Esophagus muscularis mucosa (tissue), 4 donors: ENCODE data around the gene ANTXRL. TPM values are rescaled to one million over a fixed set of nuclear protein-coding genes. Genes with fewer than 3 reads are reported as not detected.
"Not testable (repeated sequence)": the region's sequence is repeated elsewhere in the genome, so short reads cannot be mapped to it uniquely, and the experiment has no call there.

Experiments used
- DNase-seq: peaks from one replicate; pipeline ENCODE4 v3.0.0-alpha.2; 2017; ENCODE audit errors: extremely low spot score
- H3K27ac ChIP-seq, 4 donors: fragments of 200-600 bp; sonication (generic); replicated peaks in 1 of 4; 1 replicate in 3 of 4; 2 replicates in 1 of 4; pipeline ENCODE4 v1.5.1; 2016 to 2019; ENCODE audit warnings: mild to moderate bottlenecking in 1 of 4
- H3K27me3 ChIP-seq, 4 donors: fragments of 200-600 bp; sonication (generic); one replicate each; pipeline versions ENCODE4 v1.5.1 to v1.6.0; 2016 to 2019
- H3K36me3 ChIP-seq, 4 donors: fragments of 200-600 bp; sonication (generic); one replicate each; pipeline ENCODE4 v1.5.1; 2016 to 2019
- H3K4me1 ChIP-seq, 4 donors: fragments of 200-600 bp; sonication (generic); one replicate each; pipeline ENCODE4 v1.5.1; 2016 to 2019
- H3K4me3 ChIP-seq, 4 donors: fragments of 200-600 bp; sonication (generic); 1 replicate in 2 of 4; 2 replicates in 2 of 4; pipeline ENCODE4 v1.5.1; 2016 to 2019; ENCODE audit warnings: mild to moderate bottlenecking in 4 of 4, moderate library complexity in 1 of 4
- H3K9me3 ChIP-seq, 4 donors: fragments of 200-600 bp; sonication (generic); 1 replicate in 3 of 4; 2 replicates in 1 of 4; pipeline ENCODE4 v1.5.1; 2016 to 2019
- EP300 ChIP-seq: sonication (generic); formaldehyde crosslinking; IDR thresholded peaks from one replicate; pipeline ENCODE4 v1.6.1; 2017; ENCODE audit warnings: antibody characterized with exemption
- POLR2A ChIP-seq: fragments of 450-650 bp; IDR thresholded peaks from one replicate; pipeline ENCODE4 v1.6.1; 2017; ENCODE audit warnings: antibody characterized with exemption, moderate library complexity, mild to moderate bottlenecking, low read depth
- POLR2AphosphoS5 ChIP-seq, 2 donors: sonication (generic); formaldehyde crosslinking; IDR thresholded peaks; one replicate each; pipeline ENCODE4 v1.6.1; 2017; ENCODE audit warnings: antibody characterized with exemption in 2 of 2
- WGBS: methylation state at CpG from one replicate; pipeline ENCODE4 v1.1.5; 2018; 5-methylcytosine and 5-hydroxymethylcytosine counted together
- intact Hi-C: fragments of 100-400 bp; cut with DNase I; formaldehyde crosslinking; loops from one replicate; pipeline ENCODE4 v1.15.1; 2023
- total RNA-seq, 4 donors: library from RNA; depleted of rRNA; stranded (reverse); fragments of >200 nt; gene quantifications; one replicate each; pipeline versions ENCODE4 v1.1.0 to v1.2.1, GENCODE V29; 2016
- TF ChIP-seq, protein P1 (sequence below), 3 experiments: fragments of 200-600 bp in 2 of 3; fragments of 450-650 bp in 1 of 3; sonication (generic) in 2 of 3; IDR thresholded peaks; one replicate each; pipeline ENCODE4 v1.5.1; 2017 to 2019; ENCODE audit warnings: antibody characterized with exemption in 3 of 3, mild to moderate bottlenecking in 2 of 3, moderate library complexity in 1 of 3

The ANTXRL gene
- total RNA-seq, 4 donors from 2014 or later: not detected

- no peaks in the 10 kb centered on the region for H3K27me3 ChIP-seq
- no peak overlapping the region for H3K4me3 ChIP-seq
- H3K36me3 ChIP-seq: no peaks in the 10 kb centered on the region
- intact Hi-C loops: no loop called here
- TF ChIP-seq EP300 (no peak), POLR2AphosphoS5 (IDR thresholded peaks at IDR 0.05) (no peak), POLR2A (no peak)
- TF ChIP-seq, protein P1, sequence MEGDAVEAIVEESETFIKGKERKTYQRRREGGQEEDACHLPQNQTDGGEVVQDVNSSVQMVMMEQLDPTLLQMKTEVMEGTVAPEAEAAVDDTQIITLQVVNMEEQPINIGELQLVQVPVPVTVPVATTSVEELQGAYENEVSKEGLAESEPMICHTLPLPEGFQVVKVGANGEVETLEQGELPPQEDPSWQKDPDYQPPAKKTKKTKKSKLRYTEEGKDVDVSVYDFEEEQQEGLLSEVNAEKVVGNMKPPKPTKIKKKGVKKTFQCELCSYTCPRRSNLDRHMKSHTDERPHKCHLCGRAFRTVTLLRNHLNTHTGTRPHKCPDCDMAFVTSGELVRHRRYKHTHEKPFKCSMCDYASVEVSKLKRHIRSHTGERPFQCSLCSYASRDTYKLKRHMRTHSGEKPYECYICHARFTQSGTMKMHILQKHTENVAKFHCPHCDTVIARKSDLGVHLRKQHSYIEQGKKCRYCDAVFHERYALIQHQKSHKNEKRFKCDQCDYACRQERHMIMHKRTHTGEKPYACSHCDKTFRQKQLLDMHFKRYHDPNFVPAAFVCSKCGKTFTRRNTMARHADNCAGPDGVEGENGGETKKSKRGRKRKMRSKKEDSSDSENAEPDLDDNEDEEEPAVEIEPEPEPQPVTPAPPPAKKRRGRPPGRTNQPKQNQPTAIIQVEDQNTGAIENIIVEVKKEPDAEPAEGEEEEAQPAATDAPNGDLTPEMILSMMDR (IDR thresholded peaks at IDR 0.05): no peak
- WGBS: 97% methylated on average over 6 of the region's 7 CpGs
- no peak for DNase-seq
- H3K9me3 ChIP-seq: no peaks in the 10 kb centered on the region
- H3K27ac ChIP-seq: no peak overlapping the region
- H3K4me1 ChIP-seq: no peaks in the 10 kb centered on the region
Observed at GRCh38 chr10:46311501-46311951, 24.7 kb downstream of the ANTXRL start.

GRCh38 chr10:46311961-46312431 is 25.2 kb downstream of the ANTXRL start:
- WGBS: 85% methylated on average over 9 of the region's 9 CpGs
- DNase-seq, H3K36me3 ChIP-seq, H3K27ac ChIP-seq, intact Hi-C loops, H3K9me3 ChIP-seq, H3K4me3 ChIP-seq, H3K27me3 ChIP-seq, H3K4me1 ChIP-seq: not testable (repeated sequence)

DNA sequence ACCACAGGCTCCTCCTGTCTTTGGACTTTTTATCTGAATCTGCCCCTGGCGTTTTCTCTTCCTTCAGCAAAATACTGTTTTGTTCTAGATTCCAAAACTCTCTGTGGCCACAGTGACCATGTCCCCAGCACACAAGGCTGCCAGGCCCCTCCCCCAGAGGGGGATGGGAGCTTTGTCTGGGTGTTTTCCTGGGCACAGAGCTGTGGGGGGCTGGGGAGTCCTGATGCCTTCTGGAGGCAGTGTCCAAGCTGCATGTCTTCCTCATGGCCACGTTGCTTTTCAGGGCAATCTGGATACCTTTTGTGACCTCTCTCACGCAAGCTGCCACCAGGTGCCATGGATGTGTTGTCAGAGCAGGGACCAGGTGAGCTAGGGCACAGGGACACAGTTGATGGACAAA is 26.2 kb downstream of the ANTXRL start:
- Histone ChIP-seq H3K4me3 (no peak overlapping the region), H3K27me3 (no peaks in the 10 kb centered on the region), H3K9me3 (no peaks in the 10 kb centered on the region), H3K4me1 (no peaks in the 10 kb centered on the region), H3K36me3 (no peaks in the 10 kb centered on the region), H3K27ac (no peak overlapping the region)
- intact Hi-C loops: no loop called here
- TF ChIP-seq, protein P1 (IDR thresholded peaks at IDR 0.05): no peak
- no peak for TF ChIP-seq EP300
- no peak for TF ChIP-seq POLR2A
- TF ChIP-seq POLR2AphosphoS5 (IDR thresholded peaks at IDR 0.05): no peak
- DNase-seq: no peak
- WGBS: 78% methylated on average over 3 of the region's 3 CpGs

DNA sequence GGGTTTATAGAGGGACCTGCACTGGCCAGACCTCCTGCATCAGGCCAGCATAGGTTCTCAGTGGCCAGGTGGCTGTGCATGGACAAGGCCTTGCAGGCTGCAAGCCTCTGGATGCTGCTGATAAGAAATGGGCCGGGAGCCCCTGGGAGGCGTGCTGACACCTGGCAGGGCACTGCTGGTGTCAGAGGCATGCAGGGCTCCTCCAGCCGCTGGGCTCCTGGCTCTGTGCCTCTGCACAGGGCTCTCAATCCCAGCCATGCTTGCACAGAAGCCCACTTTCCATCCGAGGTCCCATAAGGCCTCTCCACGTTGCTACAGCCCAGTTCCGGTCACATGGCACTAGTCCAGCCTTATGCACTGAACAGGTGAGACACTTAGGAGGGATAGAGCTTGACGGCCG is 27.3 kb downstream of the ANTXRL start:
- no peaks in the 10 kb centered on the region for H3K9me3 ChIP-seq
- H3K27me3 ChIP-seq: no peaks in the 10 kb centered on the region
- H3K4me3 ChIP-seq: no peak overlapping the region
- intact Hi-C loops: no loop called here
- H3K4me1 ChIP-seq: no peaks in the 10 kb centered on the region
- 79% methylated on average over 6 of the region's 8 CpGs for WGBS
- H3K36me3 ChIP-seq: no peaks in the 10 kb centered on the region
- TF ChIP-seq POLR2A (no peak), EP300 (no peak), POLR2AphosphoS5 (IDR thresholded peaks at IDR 0.05) (no peak)
- TF ChIP-seq, protein P1 (IDR thresholded peaks at IDR 0.05): no peak
- H3K27ac ChIP-seq: no peak overlapping the region
- no peak for DNase-seq

DNA sequence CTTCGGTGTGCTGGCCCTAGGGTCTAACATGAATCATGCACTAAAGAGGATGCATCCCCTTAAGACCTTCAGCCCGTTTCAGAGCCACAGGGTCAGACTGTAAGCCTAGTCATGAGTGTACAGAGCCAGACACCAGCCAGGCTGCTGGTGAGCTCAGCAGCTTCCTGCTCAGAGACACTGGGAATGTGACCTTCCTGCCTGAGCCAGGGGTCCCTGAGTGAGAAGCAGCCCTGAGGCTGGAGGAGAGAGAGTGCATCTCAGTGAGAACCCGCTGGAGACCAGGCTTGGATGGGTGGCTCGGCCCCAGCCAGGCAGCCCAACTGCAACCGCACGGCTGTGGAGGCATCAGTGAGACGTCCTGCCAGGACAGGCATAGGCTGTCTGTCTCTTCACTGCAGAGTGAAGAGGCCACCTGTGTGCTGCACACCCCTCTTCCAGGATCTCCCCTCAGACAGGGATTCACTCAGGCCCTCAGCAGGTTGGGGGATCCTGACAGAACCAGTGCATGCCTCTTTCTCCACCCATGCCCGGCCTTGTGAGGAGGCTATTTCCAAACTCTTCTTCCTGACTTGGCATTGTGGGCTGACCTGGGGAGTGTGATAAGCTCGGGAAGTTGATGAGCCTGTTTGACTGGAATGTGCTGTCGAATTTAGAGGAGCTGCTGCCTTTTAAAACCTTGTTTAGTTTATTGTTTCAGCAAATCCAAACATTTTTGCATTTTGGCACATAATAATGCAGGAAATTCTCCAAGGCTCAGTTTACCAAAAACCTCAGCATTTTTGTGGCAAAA is 28.5 kb downstream of the ANTXRL start:
- WGBS: 79% methylated on average over 5 of the region's 10 CpGs
- DNase-seq, H3K27me3 ChIP-seq, H3K4me3 ChIP-seq, H3K9me3 ChIP-seq, H3K27ac ChIP-seq, H3K36me3 ChIP-seq, H3K4me1 ChIP-seq, intact Hi-C loops: not testable (repeated sequence)

GRCh38 chr10:46317370-46317769 is 30.6 kb downstream of the ANTXRL start:
- Histone ChIP-seq H3K27ac (no peak overlapping the region), H3K9me3 (no peaks in the 10 kb centered on the region), H3K27me3 (no peaks in the 10 kb centered on the region), H3K4me3 (no peak overlapping the region), H3K4me1 (no peaks in the 10 kb centered on the region), H3K36me3 (no peaks in the 10 kb centered on the region)
- no peak for DNase-seq
- intact Hi-C loops: no loop called here
- no peak for TF ChIP-seq EP300
- TF ChIP-seq POLR2AphosphoS5 (IDR thresholded peaks at IDR 0.05): no peak
- TF ChIP-seq, protein P1 (IDR thresholded peaks at IDR 0.05): no peak
- TF ChIP-seq POLR2A: no peak
- 86% methylated on average over 5 of the region's 5 CpGs for WGBS
